Uterus (tissue), 4 donors: ENCODE data around the gene TMOD3. TPM values are rescaled to one million over a fixed set of nuclear protein-coding genes. Genes with fewer than 3 reads are reported as not detected.
A peak's percentile ranks its signal among the peaks of the same experiment; 100 is the strongest.
"Not testable (repeated sequence)": the region's sequence is repeated elsewhere in the genome, so short reads cannot be mapped to it uniquely, and the experiment has no call there.

Experiments used
- DNase-seq, 2 donors: peaks; one replicate each; pipeline ENCODE4 v3.0.0-alpha.2; 2019 to 2020
- H3K27ac ChIP-seq, 2 donors: fragments of 200-600 bp; sonication (generic); 1 replicate in 1 of 2; 2 replicates in 1 of 2; pipeline ENCODE4 v1.5.1; 2016 to 2018
- H3K27me3 ChIP-seq, 2 donors: fragments of 200-600 bp; sonication (generic); one replicate each; pipeline ENCODE4 v1.5.1; 2018 to 2019; ENCODE audit warnings: control low read depth in 1 of 2
- H3K36me3 ChIP-seq, 2 donors: fragments of 200-600 bp; sonication (generic); one replicate each; pipeline ENCODE4 v1.5.1; 2019; ENCODE audit warnings: control low read depth in 1 of 2
- H3K4me1 ChIP-seq, 2 donors: fragments of 200-600 bp; sonication (generic); one replicate each; pipeline ENCODE4 v1.5.1; 2018 to 2019; ENCODE audit warnings: control low read depth in 1 of 2
- H3K4me3 ChIP-seq, 2 donors: fragments of 200-600 bp; sonication (generic); 1 replicate in 1 of 2; 2 replicates in 1 of 2; pipeline ENCODE4 v1.5.1; 2018 to 2019; ENCODE audit warnings: mild to moderate bottlenecking in 1 of 2
- H3K9me3 ChIP-seq, 2 donors: fragments of 200-600 bp; sonication (generic); one replicate each; pipeline ENCODE4 v1.5.1; 2019; ENCODE audit warnings: control low read depth in 1 of 2
- POLR2A ChIP-seq, 2 donors: fragments of 450-650 bp; IDR thresholded peaks; one replicate each; pipeline ENCODE4 v1.6.1; 2016; ENCODE audit warnings: antibody characterized with exemption in 2 of 2, mild to moderate bottlenecking in 1 of 2, moderate library complexity in 1 of 2
- intact Hi-C: fragments of 100-400 bp; cut with DNase I; formaldehyde crosslinking; loops from one replicate; pipeline ENCODE4 v1.15.1; 2023; ENCODE audit warnings: low total_unique reads
- total RNA-seq, 4 donors: library from RNA; depleted of rRNA in 3 of 4; stranded (reverse); fragments of >200 nt in 3 of 4; gene quantifications; one replicate each; pipeline versions ENCODE4 v1.1.0 to v1.2.4, GENCODE V29; 2014 to 2023
- TF ChIP-seq, protein P1 (sequence below), 4 experiments: fragments of 200-600 bp in 2 of 4; fragments of 450-650 bp in 2 of 4; sonication (generic) in 2 of 4; IDR thresholded peaks; one replicate each; pipeline ENCODE4 v1.5.1; 2016 to 2019; ENCODE audit warnings: antibody characterized with exemption in 4 of 4, mild to moderate bottlenecking in 2 of 4, moderate library complexity in 1 of 4
- donor health status: DM: yes; HTN: yes; CAD: no.

Gene TMOD3
- 10 to 100 TPM; 10.5 to 49.6 (median 37.1) TPM for total RNA-seq

GRCh38 chr15:51829376-51830275 is at the start of gene TMOD3:
TMOD3 (plus strand) TSS chr15:51829653; CDS start chr15:51862885, 33,232 bp downstream.
- TF ChIP-seq, protein P1, sequence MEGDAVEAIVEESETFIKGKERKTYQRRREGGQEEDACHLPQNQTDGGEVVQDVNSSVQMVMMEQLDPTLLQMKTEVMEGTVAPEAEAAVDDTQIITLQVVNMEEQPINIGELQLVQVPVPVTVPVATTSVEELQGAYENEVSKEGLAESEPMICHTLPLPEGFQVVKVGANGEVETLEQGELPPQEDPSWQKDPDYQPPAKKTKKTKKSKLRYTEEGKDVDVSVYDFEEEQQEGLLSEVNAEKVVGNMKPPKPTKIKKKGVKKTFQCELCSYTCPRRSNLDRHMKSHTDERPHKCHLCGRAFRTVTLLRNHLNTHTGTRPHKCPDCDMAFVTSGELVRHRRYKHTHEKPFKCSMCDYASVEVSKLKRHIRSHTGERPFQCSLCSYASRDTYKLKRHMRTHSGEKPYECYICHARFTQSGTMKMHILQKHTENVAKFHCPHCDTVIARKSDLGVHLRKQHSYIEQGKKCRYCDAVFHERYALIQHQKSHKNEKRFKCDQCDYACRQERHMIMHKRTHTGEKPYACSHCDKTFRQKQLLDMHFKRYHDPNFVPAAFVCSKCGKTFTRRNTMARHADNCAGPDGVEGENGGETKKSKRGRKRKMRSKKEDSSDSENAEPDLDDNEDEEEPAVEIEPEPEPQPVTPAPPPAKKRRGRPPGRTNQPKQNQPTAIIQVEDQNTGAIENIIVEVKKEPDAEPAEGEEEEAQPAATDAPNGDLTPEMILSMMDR (IDR thresholded peaks at IDR 0.05) = peak in 2 of 4 experiments; percentile 32 to 38
- TF ChIP-seq POLR2A (IDR thresholded peaks at IDR 0.05) = peak; percentile 93 to 94
- intact Hi-C loops = no loop called here

DNA sequence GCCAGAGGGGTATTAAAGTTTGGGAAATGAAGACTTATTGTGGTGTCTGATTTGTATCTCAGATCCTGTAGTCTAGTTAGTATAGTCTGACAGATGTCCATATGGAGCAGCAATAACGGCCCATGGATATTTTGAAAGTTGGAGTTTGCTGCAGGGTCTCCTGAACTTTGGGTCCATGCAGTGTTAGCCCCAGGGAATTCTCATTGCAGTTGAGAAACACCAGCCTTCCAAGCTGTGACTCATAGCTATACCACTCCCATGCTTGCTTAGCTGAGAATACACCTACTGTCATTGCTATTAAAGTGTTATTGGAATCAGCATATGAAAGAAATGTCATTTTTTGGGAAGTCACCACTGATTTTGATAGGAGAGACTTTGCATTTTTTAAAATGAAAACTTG is 48.8 kb upstream of the TMOD3 start:
- Histone ChIP-seq H3K27me3 (no peaks in the 10 kb centered on the region), H3K4me1 (no peaks in the 10 kb centered on the region), H3K4me3 (no peak overlapping the region), H3K36me3 (no peaks in the 10 kb centered on the region), H3K9me3 (no peaks in the 10 kb centered on the region), H3K27ac (no peak overlapping the region)
- no peak for DNase-seq
- intact Hi-C loops = no loop called here
- TF ChIP-seq, protein P1 (IDR thresholded peaks at IDR 0.05) = no peak
- TF ChIP-seq POLR2A (IDR thresholded peaks at IDR 0.05) = no peak

More at GRCh38 chr15:51829376-51830275, at the start of gene TMOD3:
- H3K27ac ChIP-seq = peak within 1 kb of the TSS; percentile 89 to 90
- H3K36me3 ChIP-seq = no peaks in the 10 kb centered on the region
- no peaks in the 10 kb centered on the region for H3K27me3 ChIP-seq
- H3K9me3 ChIP-seq = no peaks in the 10 kb centered on the region
- peak; percentile 92 to 95 for DNase-seq
- no peaks in the 10 kb centered on the region for H3K4me1 ChIP-seq
- peak within 1 kb of the TSS; percentile 72 to 83 for H3K4me3 ChIP-seq

GRCh38 chr15:51781506-51781905 is 47.9 kb upstream of the TMOD3 start:
- no peak for DNase-seq
- H3K36me3 ChIP-seq = no peaks in the 10 kb centered on the region

GRCh38 chr15:51782357-51782896 is 47.0 kb upstream of the TMOD3 start:
- intact Hi-C loops = no loop called here
- Histone ChIP-seq H3K4me1 (no peaks in the 10 kb centered on the region), H3K36me3 (no peaks in the 10 kb centered on the region), H3K4me3 (no peak overlapping the region), H3K27me3 (no peaks in the 10 kb centered on the region), H3K9me3 (no peaks in the 10 kb centered on the region), H3K27ac (no peak overlapping the region)
- TF ChIP-seq, protein P1 (IDR thresholded peaks at IDR 0.05) = no peak
- no peak for TF ChIP-seq POLR2A (IDR thresholded peaks at IDR 0.05)
- no peak for DNase-seq

More at GRCh38 chr15:51781506-51781905, 47.9 kb upstream of the TMOD3 start:
- Histone ChIP-seq H3K4me1 (no peaks in the 10 kb centered on the region), H3K27ac (no peak overlapping the region), H3K4me3 (no peak overlapping the region), H3K27me3 (no peaks in the 10 kb centered on the region), H3K9me3 (no peaks in the 10 kb centered on the region)
- no peak for TF ChIP-seq POLR2A (IDR thresholded peaks at IDR 0.05)
- TF ChIP-seq, protein P1 (IDR thresholded peaks at IDR 0.05) = no peak
- intact Hi-C loops = no loop called here

- intact Hi-C loops = no loop called here
- H3K36me3 ChIP-seq = no peaks in the 10 kb centered on the region
These were observed 45.5 kb upstream of the TMOD3 start for GRCh38 chr15:51783967-51784366.

DNA sequence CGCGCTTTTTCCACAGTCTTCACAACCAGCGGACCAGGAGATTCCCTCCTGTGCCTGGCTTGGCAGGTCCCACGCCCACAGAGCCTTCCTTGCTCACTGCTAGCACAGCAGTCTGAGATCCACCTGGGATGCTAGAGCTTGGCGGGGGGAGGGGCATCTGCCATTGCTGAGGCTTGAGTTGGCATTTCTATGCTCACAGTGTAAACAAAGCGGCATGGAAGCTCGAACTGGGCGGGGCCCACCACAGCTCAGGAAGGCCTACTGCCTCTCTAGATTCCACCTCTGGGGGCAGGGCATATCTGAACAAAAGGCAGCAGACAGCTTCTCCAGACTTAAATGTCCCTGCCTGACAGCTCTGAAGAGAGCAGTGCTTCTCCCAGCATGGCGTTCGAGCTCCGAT is 42.3 kb upstream of the TMOD3 start:
- H3K4me3 ChIP-seq = not testable (repeated sequence)

More at GRCh38 chr15:51783967-51784366, 45.5 kb upstream of the TMOD3 start:
- TF ChIP-seq POLR2A (IDR thresholded peaks at IDR 0.05) = no peak
- TF ChIP-seq, protein P1 (IDR thresholded peaks at IDR 0.05) = no peak
- Histone ChIP-seq H3K27me3 (no peaks in the 10 kb centered on the region), H3K27ac (no peak overlapping the region), H3K9me3 (no peaks in the 10 kb centered on the region), H3K4me1 (no peaks in the 10 kb centered on the region), H3K4me3 (no peak overlapping the region)
- no peak for DNase-seq

GRCh38 chr15:51792474-51792873 is 37.0 kb upstream of the TMOD3 start:
- H3K4me3 ChIP-seq, H3K27ac ChIP-seq, H3K36me3 ChIP-seq, DNase-seq, intact Hi-C loops, H3K4me1 ChIP-seq, H3K9me3 ChIP-seq, H3K27me3 ChIP-seq: not testable (repeated sequence)

More for the DNA sequence above, 42.3 kb upstream of the TMOD3 start:
- H3K27me3 ChIP-seq, H3K4me1 ChIP-seq, H3K9me3 ChIP-seq, H3K27ac ChIP-seq, intact Hi-C loops, H3K36me3 ChIP-seq, DNase-seq: not testable (repeated sequence)
